HG02870 (cell line): ENCODE data around the gene SLC25A53.

Experiments
- ATAC-seq: cut with Tn5 transposase; IDR thresholded peaks from one replicate; pipeline ENCODE4 v1.9.1; 2021; ENCODE audit warnings: mild to moderate bottlenecking, moderate library complexity; ENCODE audit not compliant: unreplicated experiment

SLC25A53 gene

GRCh38 chrX:104156630-104157529 lies at the start of gene SLC25A53:
Gene SLC25A53, minus strand, starts transcription at chrX:104157009. Its CDS starts 51,752 bp downstream, at chrX:104105257.
- peak; percentile 90 for ATAC-seq

DNA sequence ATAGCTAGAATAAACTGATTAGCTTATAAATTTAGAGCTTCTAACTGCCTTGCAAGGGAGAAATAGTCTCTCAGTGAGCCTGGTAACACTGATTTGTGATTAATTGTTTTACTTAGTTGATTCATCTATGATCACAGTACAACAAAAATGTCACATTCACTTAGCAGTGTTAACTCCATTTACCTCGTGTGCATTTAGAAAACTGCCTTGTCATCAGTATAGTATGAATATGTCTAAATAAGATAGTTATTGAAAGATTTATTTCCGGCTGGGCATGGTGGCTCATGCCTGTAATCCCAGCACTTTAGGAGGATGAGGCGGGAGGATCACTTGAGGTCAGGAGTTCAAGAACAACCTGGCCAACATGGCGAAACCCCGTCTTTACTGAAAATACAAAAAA lies 48.7 kb upstream of the SLC25A53 start:
- ATAC-seq = no peak

GRCh38 chrX:104195489-104196084 lies 38.8 kb upstream of the SLC25A53 start:
- no peak for ATAC-seq

- peak; percentile 49 for ATAC-seq
Measured at GRCh38 chrX:104195013-104195412, 38.2 kb upstream of the SLC25A53 start.

- ATAC-seq = no peak
Measured at GRCh38 chrX:104193485-104193884, 36.7 kb upstream of the SLC25A53 start.

GRCh38 chrX:104189837-104190236 lies 33.0 kb upstream of the SLC25A53 start:
- ATAC-seq = no peak

DNA sequence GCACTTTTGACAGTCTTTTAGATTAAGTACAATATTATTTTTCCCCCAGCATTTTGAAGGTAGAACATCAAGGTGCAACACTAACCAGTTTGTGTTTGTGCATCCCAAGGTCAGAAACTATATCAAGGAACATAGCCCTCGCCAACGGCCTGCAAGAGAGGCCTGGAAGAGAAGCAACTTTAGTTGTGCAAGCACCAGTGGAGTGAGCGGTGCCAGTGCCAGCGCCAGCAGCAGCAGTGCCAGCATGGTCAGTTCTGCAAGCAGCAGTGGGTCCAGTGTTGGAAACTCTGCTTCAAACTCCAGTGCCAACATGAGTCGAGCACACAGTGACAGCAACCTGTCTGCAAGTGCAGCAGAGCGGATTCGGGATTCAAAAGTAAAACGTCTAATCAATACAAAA lies 31.1 kb upstream of the SLC25A53 start:
- ATAC-seq = no peak

- ATAC-seq = peak; percentile 78
Measured at GRCh38 chrX:104183685-104184084, 26.9 kb upstream of the SLC25A53 start.

DNA sequence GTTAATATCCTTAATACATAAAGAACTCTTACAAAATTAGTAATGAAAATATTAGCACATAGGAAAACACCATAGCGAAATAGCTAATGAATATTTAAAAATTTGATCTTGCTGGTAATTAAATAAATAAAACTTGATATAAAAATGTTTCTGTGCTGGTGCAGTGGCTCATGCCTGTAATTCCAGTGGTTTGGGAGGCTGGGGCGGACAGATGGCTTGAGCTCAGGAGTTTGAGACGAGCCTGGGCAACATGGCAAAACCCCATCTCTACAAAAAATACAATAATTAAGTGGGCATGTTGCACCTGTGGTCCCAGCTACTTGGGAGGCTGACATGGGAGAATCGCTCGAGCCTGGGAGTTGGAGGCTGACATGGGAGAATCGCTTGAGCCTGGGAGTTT lies 17.0 kb upstream of the SLC25A53 start:
- ATAC-seq = no peak

- no peak for ATAC-seq
Measured at GRCh38 chrX:104172788-104173187, 16.0 kb upstream of the SLC25A53 start.

DNA sequence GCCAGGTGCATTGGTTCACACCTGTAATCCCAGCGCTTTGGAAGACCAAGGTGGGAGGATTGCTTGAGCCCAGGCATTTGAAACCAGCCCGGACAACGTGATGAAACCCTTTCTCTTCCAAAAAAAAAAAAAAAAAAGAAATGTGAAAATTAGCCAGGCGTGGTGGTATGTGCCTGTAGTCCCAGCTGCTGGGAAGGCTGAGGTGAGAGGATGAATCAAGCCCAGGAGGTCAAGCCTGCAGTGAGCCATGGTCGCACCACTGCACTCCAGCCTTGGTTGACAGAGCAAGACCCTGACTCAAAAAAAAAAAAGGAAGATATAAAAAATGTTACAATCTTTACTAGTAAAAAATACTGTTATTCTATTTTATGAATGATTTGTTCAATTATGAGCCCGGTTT lies 15.3 kb upstream of the SLC25A53 start:
- ATAC-seq = no peak

- no peak for ATAC-seq
Measured at GRCh38 chrX:104168127-104168526, 11.3 kb upstream of the SLC25A53 start.

DNA sequence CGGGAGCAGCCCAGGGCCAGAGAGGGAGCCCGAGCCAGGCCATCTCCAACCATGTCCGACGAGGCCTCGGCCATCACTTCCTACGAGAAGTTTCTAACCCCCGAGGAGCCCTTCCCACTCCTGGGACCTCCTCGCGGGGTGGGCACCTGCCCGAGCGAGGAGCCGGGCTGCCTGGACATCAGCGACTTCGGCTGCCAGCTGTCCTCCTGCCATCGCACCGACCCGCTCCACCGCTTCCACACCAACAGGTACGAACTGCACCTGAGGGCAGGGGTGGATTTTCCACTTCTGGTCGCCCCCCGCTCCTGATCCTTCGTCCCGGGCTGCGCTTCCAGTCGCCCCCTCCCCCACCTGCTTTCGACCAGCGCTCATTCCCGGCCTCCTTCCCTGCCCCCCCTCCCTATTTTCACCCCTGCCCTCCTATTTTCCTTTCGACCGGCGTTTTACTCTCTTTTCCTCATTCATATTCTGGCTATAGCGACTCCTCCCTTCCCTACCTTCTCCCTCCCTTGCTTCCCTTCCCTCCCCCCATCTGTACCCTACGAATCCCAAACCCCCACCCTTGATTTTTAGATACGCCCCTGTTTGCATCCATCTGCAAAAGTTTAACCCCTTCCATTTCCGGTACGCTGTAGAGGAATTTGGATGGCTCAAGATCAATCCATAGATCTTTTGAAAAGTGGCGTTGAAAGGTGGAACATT lies 10.1 kb upstream of the SLC25A53 start:
- ATAC-seq = no peak

GRCh38 chrX:104165894-104166734 lies 9.3 kb upstream of the SLC25A53 start, which contains the start of gene FAM199X:
Gene FAM199X, plus strand, starts transcription at chrX:104166453. Its CDS starts 333 bp downstream, at chrX:104166786.
- peak; percentile 92 for ATAC-seq

DNA sequence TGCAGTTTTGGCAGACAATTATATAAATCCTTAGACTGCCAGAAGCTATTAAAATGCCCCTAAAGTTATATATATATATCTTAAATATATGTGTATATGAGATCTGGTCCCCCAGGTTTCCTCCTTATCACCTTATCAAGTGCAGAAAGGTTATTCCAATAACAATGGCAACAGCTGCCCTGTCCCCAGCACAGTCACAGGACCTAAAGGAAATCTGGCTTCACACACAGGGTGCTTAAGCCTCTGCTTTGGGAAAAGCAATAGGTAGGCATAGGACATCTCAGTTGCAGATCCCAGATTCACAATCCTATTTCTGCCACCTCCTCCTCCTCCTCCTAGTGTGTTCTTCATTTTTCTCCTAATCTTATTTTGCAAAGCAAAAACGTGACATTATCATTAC lies 5.8 kb downstream of the SLC25A53 start:
- no peak for ATAC-seq

DNA sequence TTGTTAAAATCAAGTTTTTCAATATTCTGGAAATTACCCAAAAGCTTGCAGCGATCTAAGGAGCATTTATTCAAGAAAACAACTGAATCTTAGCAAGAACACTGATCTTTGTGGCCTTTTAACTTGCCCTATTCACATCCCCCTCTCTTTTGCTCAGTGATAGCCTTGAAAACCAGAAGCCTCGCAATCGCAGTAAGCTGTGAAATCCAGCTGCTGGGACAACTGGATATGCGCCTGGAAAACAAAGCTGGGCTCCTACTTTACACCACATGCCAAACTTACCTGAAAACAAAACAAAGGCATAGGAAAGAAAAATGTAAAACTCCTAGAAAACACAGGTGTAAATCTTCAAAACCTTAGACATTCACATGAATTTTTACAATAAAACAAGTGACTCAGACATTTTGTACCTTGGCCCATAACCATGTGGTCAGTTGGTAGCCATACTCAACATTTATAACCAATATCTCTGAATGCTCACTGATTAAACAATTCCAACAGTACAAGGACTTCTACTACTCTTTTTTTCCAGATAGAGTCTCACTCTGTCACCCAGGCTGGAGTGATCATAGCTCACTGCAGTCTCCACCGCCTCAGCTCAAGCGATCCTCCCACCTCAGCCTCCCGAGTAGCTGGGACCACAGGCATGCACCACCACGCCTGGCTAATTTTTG lies 15.6 kb downstream of the SLC25A53 start:
- ATAC-seq = no peak

- ATAC-seq = no peak
Measured at GRCh38 chrX:104137496-104137895, 19.3 kb downstream of the SLC25A53 start.

DNA sequence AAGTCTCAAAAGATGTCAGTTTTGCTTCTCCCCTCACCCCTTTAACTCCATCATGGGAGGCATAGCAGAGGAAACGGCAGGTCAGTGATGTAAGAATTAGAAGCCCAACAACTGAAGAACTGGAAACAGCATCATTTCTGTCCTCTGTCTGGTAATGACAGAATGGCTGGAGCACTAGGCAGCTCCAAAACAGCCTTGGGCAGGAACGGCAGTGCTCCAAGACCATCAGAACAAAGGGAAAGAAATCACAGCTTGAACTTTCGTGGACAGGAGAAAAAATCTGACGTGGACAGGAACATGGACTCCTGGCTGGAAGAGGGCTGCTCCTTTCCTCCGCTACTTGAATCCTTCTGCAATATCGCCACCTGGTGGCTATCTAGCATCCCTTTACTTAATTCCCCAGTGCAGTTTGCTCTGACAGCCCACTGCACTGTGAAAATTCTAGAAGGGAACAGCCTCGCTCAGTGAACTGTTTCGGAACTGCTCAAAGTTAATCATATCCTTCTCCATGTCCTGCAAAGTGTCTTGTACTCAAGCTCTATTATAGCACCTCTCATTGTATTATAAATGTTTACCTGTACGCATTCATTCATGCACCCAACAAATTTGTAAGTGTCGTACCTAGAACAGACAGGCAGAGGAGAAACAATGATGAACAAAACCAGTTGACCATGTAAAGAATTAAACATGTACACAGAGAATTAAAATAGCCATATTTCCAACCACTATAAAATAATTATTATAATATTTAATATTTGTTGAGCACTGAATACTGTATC lies 20.4 kb downstream of the SLC25A53 start:
- ATAC-seq = peak; percentile 72

DNA sequence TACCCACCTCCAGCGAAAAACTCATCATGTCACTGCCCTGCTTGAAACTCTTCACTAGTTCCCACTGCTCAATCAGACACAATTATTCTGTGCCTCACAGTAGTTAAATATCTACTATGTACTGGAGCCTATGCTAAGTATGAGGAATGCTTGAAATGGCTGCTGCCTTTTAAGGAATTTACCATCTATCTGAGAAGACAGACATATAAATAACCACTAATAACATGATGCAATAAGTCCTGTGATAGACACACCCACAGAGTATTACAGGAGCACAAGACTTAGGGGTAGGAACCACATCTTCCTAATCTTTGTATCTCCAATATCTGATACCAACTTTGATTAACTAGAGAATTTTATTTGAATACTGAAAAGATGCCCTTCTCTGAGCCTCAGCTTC lies 21.1 kb downstream of the SLC25A53 start:
- no peak for ATAC-seq
